CD4-positive, CD25-positive, alpha-beta regulatory T cell (primary cell): ENCODE results near the gene EXOC4. TPM values are rescaled to one million over a fixed set of nuclear protein-coding genes. Genes with fewer than 3 reads are reported as not detected.

Source experiments
- ATAC-seq, 2 donors: fragments of 150-1000 bp; cut with Tn5 transposase; one replicate each; pipeline ENCODE4 v1.10.0; 2021; ENCODE audit warnings: low read depth in 2 of 2, moderate number of reproducible peaks in 2 of 2, moderate library complexity in 1 of 2
- DNase-seq, 3 donors: peaks; one replicate each; pipeline versions ENCODE4 v3.0.0 to v3.0.0-alpha.2; 2012 to 2022; ENCODE audit warnings: mixed read lengths in 1 of 3
- H3K27ac ChIP-seq: one replicate; pipeline ENCODE4 v1.7.0; 2013; ENCODE audit warnings: mild to moderate bottlenecking, low read length; ENCODE audit not compliant: insufficient read depth, poor library complexity, severe bottlenecking
- H3K27me3 ChIP-seq: one replicate; pipeline ENCODE4 v1.7.0; 2013; ENCODE audit warnings: low read length; ENCODE audit not compliant: control insufficient read depth, insufficient read depth
- H3K36me3 ChIP-seq: one replicate; pipeline ENCODE4 v1.7.0; 2013; ENCODE audit warnings: mild to moderate bottlenecking, low read length, moderate library complexity; ENCODE audit not compliant: control insufficient read depth, insufficient read depth
- H3K4me1 ChIP-seq: 2 replicates; pipeline ENCODE4 v1.7.0; 2013; ENCODE audit warnings: mild to moderate bottlenecking, low read length; ENCODE audit not compliant: insufficient read depth, control insufficient read depth, poor library complexity, severe bottlenecking
- H3K4me3 ChIP-seq: one replicate; pipeline ENCODE4 v1.7.0; 2013; ENCODE audit warnings: low read depth, mild to moderate bottlenecking, low read length, moderate library complexity
- H3K9me3 ChIP-seq, 2 experiments: 1 replicate in 1 of 2; 2 replicates in 1 of 2; pipeline ENCODE4 v1.7.0; 2013; ENCODE audit warnings: low read length in 2 of 2, mild to moderate bottlenecking in 1 of 2, moderate library complexity in 1 of 2; ENCODE audit not compliant: control insufficient read depth in 2 of 2
- H3K27ac Mint-ChIP-seq, 3 donors: one replicate each; pipeline ENCODE4 v1.8.0; 2020 to 2022; ENCODE audit warnings: mild to moderate bottlenecking in 3 of 3, mixed read lengths in 3 of 3, moderate library complexity in 2 of 3
- H3K27me3 Mint-ChIP-seq: one replicate; pipeline ENCODE4 v1.8.0; 2022; ENCODE audit warnings: mild to moderate bottlenecking, mixed read lengths
- H3K36me3 Mint-ChIP-seq: one replicate; pipeline ENCODE4 v1.8.0; 2020; ENCODE audit warnings: mixed read lengths
- H3K4me1 Mint-ChIP-seq, 4 donors: one replicate each; pipeline ENCODE4 v1.8.0; 2020 to 2022; ENCODE audit warnings: mixed read lengths in 4 of 4, mild to moderate bottlenecking in 1 of 4
- H3K4me3 Mint-ChIP-seq, 4 donors: one replicate each; pipeline ENCODE4 v1.8.0; 2020 to 2022; ENCODE audit warnings: mild to moderate bottlenecking in 4 of 4, mixed read lengths in 4 of 4, moderate library complexity in 3 of 4
- H3K9me3 Mint-ChIP-seq, 7 donors: one replicate each; pipeline ENCODE4 v1.8.0; 2020 to 2022; ENCODE audit warnings: mixed read lengths in 7 of 7, mild to moderate bottlenecking in 3 of 7, moderate library complexity in 2 of 7
- polyA plus RNA-seq, 4 donors: library from polyadenylated mRNA; unstranded; fragments of 300-500 nt; fragmentation: Illumina TruSeq; gene quantifications; one replicate each; pipeline ENCODE4 v1.2.3, GENCODE V29; 2021
- total RNA-seq: library from RNA; stranded (reverse); gene quantifications from one replicate; pipeline ENCODE4 v1.2.3, GENCODE V29; 2022

EXOC4 gene
- total and polyA plus RNA-seq, 5 donors from 2014 or later = 39.1 to 118 (median 52.2) TPM

DNA sequence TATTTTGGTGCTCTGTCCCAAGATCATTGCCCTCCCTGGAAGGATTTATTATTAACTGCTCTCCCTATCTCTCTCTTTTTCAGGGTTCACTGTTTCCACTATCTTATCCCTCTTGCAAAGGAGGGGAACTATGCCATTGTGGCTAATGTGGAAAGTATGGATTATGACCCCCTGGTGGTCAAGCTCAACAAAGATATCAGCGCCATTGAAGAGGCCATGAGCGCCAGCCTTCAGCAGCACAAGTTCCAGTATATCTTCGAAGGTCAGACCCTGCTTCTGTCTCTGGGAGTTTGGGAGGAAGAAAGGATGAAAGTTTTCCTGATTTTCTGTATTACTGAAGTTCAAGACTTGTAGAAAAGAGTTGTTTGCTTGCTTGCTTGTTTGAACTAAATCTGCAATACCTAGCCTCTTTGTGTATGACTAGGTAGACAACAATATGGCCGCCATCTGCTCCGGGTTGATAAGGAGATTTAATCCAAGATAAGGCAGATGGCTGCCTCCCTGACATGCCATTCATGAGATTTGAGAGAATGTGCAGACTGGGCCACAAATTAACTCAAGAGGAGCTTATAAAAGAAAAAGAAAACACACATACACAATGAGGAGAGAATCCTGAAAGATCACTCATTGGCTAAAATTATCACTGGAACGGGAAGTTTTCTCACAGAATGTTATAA lies 752.1 kb downstream of the EXOC4 start:
- H3K27me3 ChIP-seq = no peaks in the 10 kb centered on the region
- Mint-ChIP-seq H3K9me3 (no peaks in the 10 kb centered on the region), H3K27me3 (no peaks in the 10 kb centered on the region), H3K27ac (peak overlapping the region in 1 of 3 donors; percentile 45), H3K36me3 (peaks cover 45% of the 10 kb centered on the region), H3K4me1 (no peaks in the 10 kb centered on the region), H3K4me3 (no peak overlapping the region)
- ATAC-seq (no peak), DNase-seq (no peak)
- H3K27ac ChIP-seq = no peak overlapping the region
- peaks cover 16% of the 10 kb centered on the region for H3K36me3 ChIP-seq
- H3K4me1 ChIP-seq = no peaks in the 10 kb centered on the region
- H3K4me3 ChIP-seq = no peak overlapping the region
- H3K9me3 ChIP-seq = no peaks in the 10 kb centered on the region

DNA sequence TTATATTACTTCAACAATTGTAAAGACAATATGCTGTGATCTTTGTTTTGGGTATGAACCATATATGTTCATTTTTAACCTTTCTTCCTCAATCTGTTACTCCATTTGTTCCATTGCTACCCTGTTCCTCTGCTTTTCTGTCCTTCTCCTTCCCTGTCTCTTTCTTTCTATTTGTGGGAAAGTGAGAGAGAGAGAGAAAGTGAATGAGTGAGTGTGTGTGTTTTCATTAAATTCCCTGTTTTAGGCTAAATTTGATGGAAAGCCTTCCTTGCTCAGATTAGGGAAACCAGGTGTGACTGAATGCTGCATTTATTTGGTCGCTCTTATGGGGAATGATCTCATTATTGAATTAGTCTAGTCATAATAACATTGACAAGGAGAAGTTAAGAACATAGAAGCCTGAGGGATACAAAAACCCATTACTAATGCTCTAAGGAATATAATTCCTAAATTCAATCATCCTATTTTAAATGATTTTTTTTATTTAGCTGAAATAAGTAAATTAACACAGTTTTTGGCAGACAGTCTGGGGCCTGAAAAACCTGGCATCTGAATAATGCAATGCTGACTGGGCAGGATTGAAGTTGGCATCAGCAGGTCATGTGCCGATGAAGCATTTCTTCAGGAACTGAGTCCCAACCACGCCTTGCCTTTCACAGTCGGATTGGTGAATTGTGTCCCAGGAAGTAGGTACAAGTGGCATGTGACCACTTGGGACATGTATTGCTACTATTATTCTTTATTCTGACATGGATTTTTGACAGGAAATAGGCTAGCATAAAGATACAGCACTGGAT lies 756.6 kb downstream of the EXOC4 start:
- Histone ChIP-seq H3K27me3 (no peaks in the 10 kb centered on the region), H3K4me3 (no peak overlapping the region), H3K27ac (no peak overlapping the region), H3K4me1 (no peaks in the 10 kb centered on the region), H3K36me3 (peaks cover 16% of the 10 kb centered on the region), H3K9me3 (no peaks in the 10 kb centered on the region)
- Mint-ChIP-seq H3K9me3 (peaks cover 0 to 1% (median 0%) of the 10 kb centered on the region in 7 donors), H3K4me3 (no peak overlapping the region), H3K4me1 (no peaks in the 10 kb centered on the region), H3K27me3 (no peaks in the 10 kb centered on the region), H3K27ac (no peak overlapping the region), H3K36me3 (peaks cover 56% of the 10 kb centered on the region)
- ATAC-seq (no peak), DNase-seq (no peak)

DNA sequence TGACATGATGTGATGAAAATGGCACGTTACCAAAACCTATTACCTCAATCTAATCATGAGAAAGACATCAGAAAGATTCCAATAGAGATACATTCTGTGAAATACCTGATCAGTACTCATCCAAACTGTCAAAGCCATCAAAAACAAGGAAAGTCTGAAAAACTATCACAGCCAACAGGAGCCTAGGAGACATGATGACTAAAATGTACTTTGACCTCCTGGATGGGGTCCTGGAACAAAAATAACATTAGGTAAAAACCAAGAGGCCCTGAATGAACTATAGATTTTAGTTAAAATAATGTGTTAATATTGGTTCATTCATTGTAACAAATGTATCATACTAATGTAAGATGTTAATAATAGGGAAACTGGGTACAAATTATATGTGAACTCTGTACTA lies 760.4 kb downstream of the EXOC4 start:
- H3K4me1 ChIP-seq = no peaks in the 10 kb centered on the region
- Mint-ChIP-seq H3K27me3 (no peaks in the 10 kb centered on the region), H3K27ac (no peak overlapping the region), H3K9me3 (peaks cover 0 to 1% (median 0%) of the 10 kb centered on the region in 7 donors), H3K36me3 (peaks cover 48% of the 10 kb centered on the region), H3K4me1 (peaks cover 0 to 3% (median 0%) of the 10 kb centered on the region in 4 donors), H3K4me3 (no peak overlapping the region)
- no peak for ATAC-seq
- H3K27me3 ChIP-seq = no peaks in the 10 kb centered on the region
- H3K36me3 ChIP-seq = no peaks in the 10 kb centered on the region
- no peak for DNase-seq
- H3K9me3 ChIP-seq = no peaks in the 10 kb centered on the region
- H3K27ac ChIP-seq = no peak overlapping the region
- H3K4me3 ChIP-seq = no peak overlapping the region

DNA sequence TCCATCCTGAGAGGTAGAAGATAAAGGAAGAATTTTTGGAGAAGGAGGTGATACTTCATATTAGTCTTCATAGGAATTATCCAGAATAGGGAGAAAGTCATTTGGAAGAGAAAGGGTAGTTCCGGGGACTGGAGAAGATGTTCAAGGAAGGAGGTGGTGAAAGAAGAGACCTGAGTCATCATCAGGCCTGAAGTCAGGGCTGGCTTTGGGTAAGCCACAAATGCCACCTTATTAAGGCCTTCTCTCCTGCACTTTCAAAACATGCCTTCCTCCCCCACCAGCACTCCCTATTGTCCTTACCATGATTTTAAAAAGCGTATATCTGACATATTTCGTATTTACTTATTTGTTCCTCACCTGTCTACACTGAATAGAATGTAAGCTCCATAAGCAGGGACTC lies 762.1 kb downstream of the EXOC4 start:
- peaks cover 38% of the 10 kb centered on the region for H3K36me3 Mint-ChIP-seq
- no peaks in the 10 kb centered on the region for H3K4me1 ChIP-seq
- DNase-seq (no peak), ATAC-seq (no peak)
- no peaks in the 10 kb centered on the region for H3K27me3 Mint-ChIP-seq
- no peaks in the 10 kb centered on the region for H3K27me3 ChIP-seq
- no peaks in the 10 kb centered on the region for H3K9me3 ChIP-seq
- H3K27ac Mint-ChIP-seq = no peak overlapping the region
- peaks cover 0 to 1% (median 0%) of the 10 kb centered on the region in 7 donors for H3K9me3 Mint-ChIP-seq
- H3K27ac ChIP-seq = no peak overlapping the region
- no peaks in the 10 kb centered on the region for H3K36me3 ChIP-seq
- no peak overlapping the region for H3K4me3 ChIP-seq
- no peak overlapping the region for H3K4me3 Mint-ChIP-seq
- H3K4me1 Mint-ChIP-seq = peaks cover 0 to 3% (median 0%) of the 10 kb centered on the region in 4 donors

DNA sequence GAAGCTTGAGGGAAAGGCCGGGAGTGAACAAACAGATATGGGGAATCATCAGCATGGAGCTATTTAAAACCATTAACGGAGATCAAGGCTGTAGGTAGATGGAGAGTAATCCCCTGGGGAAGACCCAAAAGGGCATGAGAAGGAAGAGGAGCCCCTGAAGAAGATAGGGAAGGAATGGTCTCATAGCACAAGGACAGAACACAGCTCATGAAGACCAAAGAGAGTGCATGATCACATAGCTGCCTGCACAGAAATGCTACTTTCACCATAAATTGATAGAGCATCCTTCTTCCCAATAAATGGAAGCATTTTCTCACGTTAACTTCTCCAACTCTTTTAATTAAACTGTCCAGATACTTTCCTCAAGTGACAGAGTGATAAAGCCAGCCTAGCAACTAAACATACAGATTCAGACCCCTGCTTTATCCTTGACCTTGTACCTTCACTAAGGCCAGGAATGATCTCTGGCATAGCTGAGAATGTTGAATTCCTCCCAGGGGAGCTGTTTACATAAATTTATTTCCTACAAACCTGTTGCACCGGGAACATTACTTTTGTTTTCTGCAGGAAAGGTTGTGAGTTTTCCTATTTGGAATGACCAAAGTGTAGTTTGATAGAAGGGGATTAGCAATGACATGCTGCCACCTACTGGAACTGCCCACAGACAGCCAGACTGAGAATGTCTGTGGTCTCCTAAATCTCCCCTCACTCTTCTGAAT lies 763.5 kb downstream of the EXOC4 start:
- no peak overlapping the region for H3K4me3 ChIP-seq
- H3K9me3 ChIP-seq = no peaks in the 10 kb centered on the region
- H3K36me3 Mint-ChIP-seq = peaks cover 24% of the 10 kb centered on the region
- H3K27me3 Mint-ChIP-seq = no peaks in the 10 kb centered on the region
- H3K27me3 ChIP-seq = no peaks in the 10 kb centered on the region
- DNase-seq (no peak), ATAC-seq (no peak)
- peaks cover 0 to 1% (median 0%) of the 10 kb centered on the region in 7 donors for H3K9me3 Mint-ChIP-seq
- H3K27ac Mint-ChIP-seq = peak overlapping the region in 1 of 3 donors; percentile 32
- peaks cover 0 to 3% (median 0%) of the 10 kb centered on the region in 4 donors for H3K4me1 Mint-ChIP-seq
- no peak overlapping the region for H3K4me3 Mint-ChIP-seq
- H3K27ac ChIP-seq = no peak overlapping the region
- no peaks in the 10 kb centered on the region for H3K4me1 ChIP-seq
- H3K36me3 ChIP-seq = no peaks in the 10 kb centered on the region

DNA sequence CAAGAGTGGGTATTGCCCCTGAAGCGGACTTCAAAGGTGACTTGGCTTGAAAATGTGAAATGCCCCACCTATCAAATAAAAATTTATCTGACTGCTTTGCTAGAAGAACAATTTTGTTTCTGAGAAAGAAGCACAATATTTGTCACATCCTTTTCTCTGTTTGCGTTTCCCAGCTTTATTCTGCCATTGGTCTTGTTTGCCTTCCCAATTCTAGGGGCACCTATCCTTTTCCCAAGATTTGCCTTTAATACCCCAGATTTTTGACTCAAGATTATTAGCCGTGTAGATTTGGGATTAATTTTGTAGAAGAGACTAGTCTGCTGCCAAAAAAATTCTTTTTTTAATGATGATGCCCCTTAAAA lies 764.0 kb downstream of the EXOC4 start:
- no peak overlapping the region for H3K4me3 Mint-ChIP-seq
- ATAC-seq = no peak
- Histone ChIP-seq H3K36me3 (no peaks in the 10 kb centered on the region), H3K27ac (no peak overlapping the region), H3K27me3 (no peaks in the 10 kb centered on the region), H3K4me3 (no peak overlapping the region), H3K9me3 (no peaks in the 10 kb centered on the region), H3K4me1 (no peaks in the 10 kb centered on the region)
- peaks cover 0 to 3% (median 0%) of the 10 kb centered on the region in 4 donors for H3K4me1 Mint-ChIP-seq
- no peak for DNase-seq
- no peaks in the 10 kb centered on the region for H3K27me3 Mint-ChIP-seq
- peaks cover 0 to 1% (median 0%) of the 10 kb centered on the region in 7 donors for H3K9me3 Mint-ChIP-seq
- no peak overlapping the region for H3K27ac Mint-ChIP-seq
- H3K36me3 Mint-ChIP-seq = peaks cover 20% of the 10 kb centered on the region

DNA sequence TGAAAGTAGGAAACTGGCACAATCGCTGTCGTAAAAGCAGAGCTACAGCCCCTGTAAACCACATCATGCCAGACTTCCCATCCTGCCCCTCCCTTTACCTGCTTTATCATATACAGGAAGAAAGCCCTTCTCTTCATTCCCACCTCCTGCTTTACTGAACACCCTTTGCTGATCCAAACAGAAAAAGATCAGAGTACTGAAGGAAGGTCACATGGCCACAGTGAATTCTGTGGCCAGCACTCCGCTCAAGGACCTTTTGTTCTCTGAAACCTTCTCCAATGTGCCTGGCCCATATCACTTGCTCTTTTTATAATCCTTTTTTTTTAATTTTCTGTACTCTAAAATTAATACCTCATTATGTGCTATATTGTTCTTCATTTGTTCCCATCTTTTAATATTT lies 765.4 kb downstream of the EXOC4 start:
- no peaks in the 10 kb centered on the region for H3K9me3 Mint-ChIP-seq
- Histone ChIP-seq H3K4me3 (no peak overlapping the region), H3K4me1 (no peaks in the 10 kb centered on the region), H3K36me3 (no peaks in the 10 kb centered on the region), H3K27ac (no peak overlapping the region), H3K27me3 (no peaks in the 10 kb centered on the region), H3K9me3 (no peaks in the 10 kb centered on the region)
- peaks cover 0 to 3% (median 0%) of the 10 kb centered on the region in 4 donors for H3K4me1 Mint-ChIP-seq
- ATAC-seq (no peak), DNase-seq (no peak)
- peaks cover 8% of the 10 kb centered on the region for H3K36me3 Mint-ChIP-seq
- H3K4me3 Mint-ChIP-seq = no peak overlapping the region
- no peak overlapping the region for H3K27ac Mint-ChIP-seq
- H3K27me3 Mint-ChIP-seq = no peaks in the 10 kb centered on the region
